AG04449 (cell line): ENCODE results near the gene DGCR2.

Experiments
- CTCF ChIA-PET: fragments of 350-600 bp; formaldehyde crosslinking; extraction: SDS; loops from one replicate; lab custom pipeline; 2021; ENCODE audit warnings: antibody characterized with exemption; lab: Yijun Ruan, JAX
- POLR2A ChIA-PET: fragments of 400-600, 350-600 bp; formaldehyde crosslinking; extraction: SDS; loops from one replicate; lab custom pipeline; 2020; ENCODE audit warnings: antibody characterized with exemption, inconsistent platforms; lab: Yijun Ruan, JAX
- DNase-seq: peaks from one replicate; pipeline ENCODE4 v3.0.0-alpha.2; 2010; ENCODE audit warnings: low read depth, low spot score
- H3K4me3 ChIP-seq: 2 replicates; pipeline ENCODE4 v1.5.1; 2011; ENCODE audit warnings: low read depth, mild to moderate bottlenecking, control low read depth, low read length
- CTCF ChIP-seq: IDR thresholded peaks from one replicate; pipeline ENCODE4 v1.5.1; 2011; ENCODE audit warnings: mild to moderate bottlenecking, moderate library complexity, low read length, control low read depth, inconsistent platforms; ENCODE audit not compliant: insufficient read depth; ENCODE audit errors: missing control alignments

Gene DGCR2

DNA sequence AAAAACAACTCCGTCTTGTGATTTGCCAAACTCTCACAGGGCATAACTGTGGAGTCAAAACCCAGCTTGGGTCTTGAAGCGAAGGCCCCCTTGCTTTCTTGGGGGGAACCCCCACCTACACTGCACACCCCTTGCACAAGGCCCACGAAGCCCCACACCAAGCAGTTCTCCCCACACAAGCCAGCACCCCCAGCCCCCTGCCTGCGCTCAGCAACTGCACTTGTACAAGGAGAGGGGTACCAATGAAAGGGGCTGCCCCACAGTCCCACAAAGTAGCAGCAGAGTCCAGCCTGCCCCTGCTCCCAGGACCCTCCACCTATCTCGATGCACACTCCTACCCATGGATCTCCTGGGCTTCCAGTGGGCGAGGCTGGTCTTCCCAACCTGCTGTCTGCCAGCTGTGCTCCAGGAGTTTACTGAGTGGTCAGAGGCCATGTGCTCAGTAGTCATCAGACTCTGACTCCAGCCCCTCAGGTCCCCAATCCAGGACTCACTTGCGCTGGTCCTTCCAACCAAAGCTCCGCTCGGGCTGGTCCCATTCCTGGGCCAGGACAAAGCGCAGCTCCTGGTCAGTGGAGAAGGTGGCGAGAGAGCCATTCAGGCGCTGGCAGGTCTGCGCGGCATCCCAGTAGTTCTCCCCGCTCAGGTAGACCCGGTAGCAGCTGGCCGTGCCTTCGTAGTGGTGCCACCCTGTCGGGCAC is 57.7 kb downstream of the DGCR2 start:
- no peak overlapping the region for H3K4me3 ChIP-seq
- CTCF ChIA-PET: interaction anchor here (1.1 to 1.4 kb wide), 2 partner anchors 10 to 21 kb away, joined by 3 read pairs; no protein-coding TSS in a partner anchor
- DNase-seq: no peak
- TF ChIP-seq CTCF: no peak
- POLR2A ChIA-PET: no interaction called here

DNA sequence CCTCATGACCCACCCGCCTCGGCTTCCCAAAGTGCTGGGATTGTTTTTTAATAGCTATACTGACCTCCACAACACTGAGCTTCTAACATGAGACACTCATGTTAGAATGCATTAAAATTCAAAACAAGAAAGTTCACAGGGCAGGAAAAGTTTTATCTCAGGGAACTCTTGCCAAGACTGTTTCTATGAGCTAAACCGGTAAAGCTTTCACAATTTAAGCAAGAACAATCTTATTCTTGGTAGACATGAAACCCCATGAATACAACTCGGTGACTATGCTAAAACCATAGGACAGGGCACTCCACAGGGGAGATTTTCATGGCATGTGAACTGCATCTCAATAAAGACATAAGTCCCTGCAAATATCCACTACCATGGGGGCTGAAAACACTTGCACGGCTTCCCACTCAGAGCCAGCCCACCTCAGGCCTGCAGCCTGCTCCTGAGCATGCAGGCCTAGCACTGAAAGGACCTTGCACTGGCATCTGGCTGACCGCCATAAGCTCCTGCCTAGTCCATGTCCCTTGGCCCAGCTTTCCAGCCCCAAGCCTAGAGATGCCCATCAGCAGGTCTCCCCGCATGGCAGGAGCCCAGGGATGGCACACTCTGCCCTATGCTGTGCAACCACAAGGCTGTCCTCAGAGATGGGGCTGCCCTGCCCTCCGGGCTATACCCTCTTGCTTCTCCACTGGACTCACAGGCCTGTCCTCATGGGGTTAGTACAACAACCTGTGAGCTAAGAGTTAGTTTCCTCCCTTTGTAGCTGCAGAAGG is 58.4 kb downstream of the DGCR2 start:
- no peak for DNase-seq
- CTCF ChIA-PET: interaction anchor here (1.1 kb wide), 2 partner anchors 10 to 22 kb away, joined by 3 to 5 read pairs; no protein-coding TSS in a partner anchor
- POLR2A ChIA-PET: no interaction called here
- no peak overlapping the region for H3K4me3 ChIP-seq
- TF ChIP-seq CTCF: no peak

- DNase-seq: no peak
- ChIA-PET CTCF (interaction anchor here (1.1 to 1.3 kb wide), 2 partner anchors 23 to 567 kb away, joined by 3 to 5 read pairs; no protein-coding TSS in a partner anchor), POLR2A (no interaction called here)
- H3K4me3 ChIP-seq: no peak overlapping the region
- TF ChIP-seq CTCF: no peak
These were observed 59.3 kb downstream of the DGCR2 start for GRCh38 chr22:19062943-19063308.

- no peak for DNase-seq
- no peak for TF ChIP-seq CTCF
- ChIA-PET POLR2A (no interaction called here), CTCF (interaction anchor here (1.0 to 1.3 kb wide), 2 partner anchors 12 to 568 kb away, joined by 3 read pairs; no protein-coding TSS in a partner anchor)
- no peak overlapping the region for H3K4me3 ChIP-seq
These were observed 59.9 kb downstream of the DGCR2 start for GRCh38 chr22:19062139-19062942.

DNA sequence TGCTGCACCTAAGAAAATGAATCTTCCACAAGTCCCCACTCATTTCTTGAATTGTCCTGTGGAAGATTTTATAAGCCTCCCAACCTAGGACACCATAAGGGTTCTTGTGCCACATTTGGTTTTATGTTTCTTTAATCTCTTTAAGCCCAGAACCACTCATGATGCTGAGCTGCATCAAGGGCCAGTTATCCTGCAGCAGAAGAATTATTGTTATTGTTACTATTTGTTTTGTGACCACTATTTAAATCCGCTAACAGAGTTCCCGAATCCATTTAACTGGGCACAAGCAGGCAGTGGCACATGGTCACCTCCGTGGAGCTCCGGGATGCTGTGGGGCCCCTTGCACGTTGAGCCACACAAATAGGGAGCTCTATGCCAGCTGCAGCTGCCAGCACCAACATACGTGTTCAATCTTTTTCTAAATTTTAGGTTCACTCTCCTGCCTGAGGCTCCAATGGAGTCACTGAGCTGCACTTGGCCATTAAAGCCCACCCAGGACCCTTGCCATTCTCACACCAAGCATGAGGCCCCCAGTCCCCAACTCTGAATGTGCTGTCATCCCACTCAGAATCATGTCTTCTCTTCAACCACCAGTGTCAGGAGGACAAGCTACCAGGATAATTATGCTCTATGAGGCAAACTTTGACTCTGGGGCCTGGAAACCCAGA is 60.6 kb downstream of the DGCR2 start:
- CTCF ChIA-PET: interaction anchor here (1.0 to 1.3 kb wide), 2 partner anchors 12 to 569 kb away, joined by 3 read pairs; no protein-coding TSS in a partner anchor
- POLR2A ChIA-PET: no interaction called here
- no peak for TF ChIP-seq CTCF
- DNase-seq: no peak
- H3K4me3 ChIP-seq: no peak overlapping the region
